PC-9 (cell line): ENCODE results near the gene SPINK2.

ENCODE experiments used
- CTCF ChIP-seq: fragments of 200-600 bp; sonication (generic); conservative IDR thresholded peaks from 2 replicates; pipeline ENCODE4 v1.6.1; 2017; ENCODE audit warnings: mixed run types, antibody characterized with exemption, mild to moderate bottlenecking, moderate library complexity
- EZH2 ChIP-seq: fragments of 200-600 bp; sonication (generic); IDR thresholded peaks from 2 replicates; pipeline ENCODE4 v1.8.0; 2017; ENCODE audit warnings: antibody characterized with exemption, low read depth

- TF ChIP-seq CTCF (no peak), EZH2 (no peak)
Observed at GRCh38 chr4:56817840-56818491, 3.5 kb downstream of the SPINK2 start.
